ACHN (cell line): Measurements from ENCODE around the gene MGST1.
A peak's percentile ranks its signal among the peaks of the same experiment; 100 is the strongest.
"Not testable (repeated sequence)": the region's sequence is repeated elsewhere in the genome, so short reads cannot be mapped to it uniquely, and the experiment has no call there.

Experiments used
- DNase-seq: peaks from one replicate; pipeline ENCODE4 v3.0.0-alpha.2; 2015
- in situ Hi-C: cut with HindIII; loops from 2 replicates; pipeline ENCODE4 v1.10.0; 2017; ENCODE audit warnings: low sequenced_read_pairs, low pct_ligation_motif_present, low pct_unique_long_range_greater_than_20kb

MGST1 gene

GRCh38 chr12:16348435-16349130, 1.1 kb downstream of the MGST1 start:
- DNase-seq, result peak; percentile 48

GRCh38 chr12:16349131-16349460, 1.7 kb downstream of the MGST1 start:
- in situ Hi-C loops, result no loop called here
- peak; percentile 84 for DNase-seq

More at GRCh38 chr12:16348435-16349130, 1.1 kb downstream of the MGST1 start:
- in situ Hi-C loops, result no loop called here

GRCh38 chr12:16350682-16351081, 3.2 kb downstream of the MGST1 start:
- DNase-seq, result peak; percentile 91
- in situ Hi-C loops, result no loop called here

- no peak for DNase-seq
- in situ Hi-C loops, result no loop called here
Measured at GRCh38 chr12:16352481-16352880, 5.0 kb downstream of the MGST1 start.

GRCh38 chr12:16358878-16359277, 11.4 kb downstream of the MGST1 start:
- in situ Hi-C loops, result no loop called here
- DNase-seq, result no peak

GRCh38 chr12:16359512-16360491, 12.4 kb downstream of the MGST1 start:
- in situ Hi-C loops, result no loop called here
- peak; percentile 73 for DNase-seq

GRCh38 chr12:16361142-16361783, 13.8 kb downstream of the MGST1 start:
- DNase-seq, result no peak
- in situ Hi-C loops, result no loop called here

- no peak for DNase-seq
- in situ Hi-C loops, result no loop called here
Measured at GRCh38 chr12:16362550-16362949, 15.1 kb downstream of the MGST1 start.

GRCh38 chr12:16369156-16369555, 21.7 kb downstream of the MGST1 start:
- in situ Hi-C loops, result no loop called here
- no peak for DNase-seq

GRCh38 chr12:16370096-16370495, 22.7 kb downstream of the MGST1 start:
- DNase-seq, result no peak
- in situ Hi-C loops, result no loop called here

GRCh38 chr12:16382652-16383312, 35.3 kb downstream of the MGST1 start:
- in situ Hi-C loops, result not testable (repeated sequence)

GRCh38 chr12:16384732-16385131, 37.3 kb downstream of the MGST1 start:
- in situ Hi-C loops, result no loop called here
- no peak for DNase-seq

More at GRCh38 chr12:16382652-16383312, 35.3 kb downstream of the MGST1 start:
- DNase-seq, result not testable (repeated sequence)

GRCh38 chr12:16385782-16386646, 38.6 kb downstream of the MGST1 start:
- DNase-seq, result peak; percentile 70
- in situ Hi-C loops, result no loop called here

- DNase-seq, result no peak
- in situ Hi-C loops, result no loop called here
Measured at GRCh38 chr12:16387919-16388318, 40.5 kb downstream of the MGST1 start.

- DNase-seq, result peak; percentile 24
- in situ Hi-C loops, result no loop called here
Measured at GRCh38 chr12:16389594-16389993, 42.1 kb downstream of the MGST1 start.

- in situ Hi-C loops, result no loop called here
Measured at GRCh38 chr12:16392846-16393535, 45.5 kb downstream of the MGST1 start.

GRCh38 chr12:16399101-16399500, 51.7 kb downstream of the MGST1 start:
- in situ Hi-C loops, result no loop called here
- no peak for DNase-seq

More at GRCh38 chr12:16392846-16393535, 45.5 kb downstream of the MGST1 start:
- DNase-seq, result no peak
